ENCODE measurements around the gene CCNE1. TPM values are rescaled to one million over a fixed set of nuclear protein-coding genes. Genes with fewer than 3 reads are reported as not detected.
A peak's percentile ranks its signal among the peaks of the same experiment; 100 is the strongest.

Gene CCNE1
- total and polyA plus RNA-seq, 2 of the 13 experiments (the other 11 are each of a cell fraction or from before 2014, with no cell fraction given), result 16.0 to 50.6 TPM

- TF ChIP-seq EEA1 (CRISPR knock-in tag; IDR thresholded peaks at IDR 0.05; ENCODE audit: borderline replicate concordance) (no peak), ZBTB49 (CRISPR knock-in tag; IDR thresholded peaks at IDR 0.05; ENCODE audit: borderline replicate concordance) (no peak), FOXO1 (CRISPR knock-in tag; IDR thresholded peaks at IDR 0.05) (no peak), ZFP1 (CRISPR knock-in tag; IDR thresholded peaks at IDR 0.05) (no peak), RBFOX2 (IDR thresholded peaks at IDR 0.05; ENCODE audit: low read depth, low read length) (no peak), NR2F6 (IDR thresholded peaks at IDR 0.05) (peak; percentile 77), NR2F6 (CRISPR knock-in tag; IDR thresholded peaks at IDR 0.05) (no peak), PHF5A (CRISPR knock-in tag; IDR thresholded peaks at IDR 0.05; ENCODE audit: low read depth, unreplicated experiment) (no peak), FLYWCH1 (CRISPR knock-in tag; IDR thresholded peaks at IDR 0.05) (no peak), NR2F2 (IDR thresholded peaks at IDR 0.05; ENCODE audit: borderline replicate concordance, low read depth) (peak; percentile 72)
- TF ChIP-seq, protein P1, sequence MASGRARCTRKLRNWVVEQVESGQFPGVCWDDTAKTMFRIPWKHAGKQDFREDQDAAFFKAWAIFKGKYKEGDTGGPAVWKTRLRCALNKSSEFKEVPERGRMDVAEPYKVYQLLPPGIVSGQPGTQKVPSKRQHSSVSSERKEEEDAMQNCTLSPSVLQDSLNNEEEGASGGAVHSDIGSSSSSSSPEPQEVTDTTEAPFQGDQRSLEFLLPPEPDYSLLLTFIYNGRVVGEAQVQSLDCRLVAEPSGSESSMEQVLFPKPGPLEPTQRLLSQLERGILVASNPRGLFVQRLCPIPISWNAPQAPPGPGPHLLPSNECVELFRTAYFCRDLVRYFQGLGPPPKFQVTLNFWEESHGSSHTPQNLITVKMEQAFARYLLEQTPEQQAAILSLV (CRISPR knock-in tag; IDR thresholded peaks at IDR 0.05; ENCODE audit: borderline replicate concordance), result no peak
- TF ChIP-seq, protein P2, sequence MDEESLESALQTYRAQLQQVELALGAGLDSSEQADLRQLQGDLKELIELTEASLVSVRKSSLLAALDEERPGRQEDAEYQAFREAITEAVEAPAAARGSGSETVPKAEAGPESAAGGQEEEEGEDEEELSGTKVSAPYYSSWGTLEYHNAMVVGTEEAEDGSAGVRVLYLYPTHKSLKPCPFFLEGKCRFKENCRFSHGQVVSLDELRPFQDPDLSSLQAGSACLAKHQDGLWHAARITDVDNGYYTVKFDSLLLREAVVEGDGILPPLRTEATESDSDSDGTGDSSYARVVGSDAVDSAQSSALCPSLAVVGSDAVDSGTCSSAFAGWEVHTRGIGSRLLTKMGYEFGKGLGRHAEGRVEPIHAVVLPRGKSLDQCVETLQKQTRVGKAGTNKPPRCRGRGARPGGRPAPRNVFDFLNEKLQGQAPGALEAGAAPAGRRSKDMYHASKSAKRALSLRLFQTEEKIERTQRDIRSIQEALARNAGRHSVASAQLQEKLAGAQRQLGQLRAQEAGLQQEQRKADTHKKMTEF (CRISPR knock-in tag; IDR thresholded peaks at IDR 0.05), result no peak
- TF ChIP-seq, protein P3, sequence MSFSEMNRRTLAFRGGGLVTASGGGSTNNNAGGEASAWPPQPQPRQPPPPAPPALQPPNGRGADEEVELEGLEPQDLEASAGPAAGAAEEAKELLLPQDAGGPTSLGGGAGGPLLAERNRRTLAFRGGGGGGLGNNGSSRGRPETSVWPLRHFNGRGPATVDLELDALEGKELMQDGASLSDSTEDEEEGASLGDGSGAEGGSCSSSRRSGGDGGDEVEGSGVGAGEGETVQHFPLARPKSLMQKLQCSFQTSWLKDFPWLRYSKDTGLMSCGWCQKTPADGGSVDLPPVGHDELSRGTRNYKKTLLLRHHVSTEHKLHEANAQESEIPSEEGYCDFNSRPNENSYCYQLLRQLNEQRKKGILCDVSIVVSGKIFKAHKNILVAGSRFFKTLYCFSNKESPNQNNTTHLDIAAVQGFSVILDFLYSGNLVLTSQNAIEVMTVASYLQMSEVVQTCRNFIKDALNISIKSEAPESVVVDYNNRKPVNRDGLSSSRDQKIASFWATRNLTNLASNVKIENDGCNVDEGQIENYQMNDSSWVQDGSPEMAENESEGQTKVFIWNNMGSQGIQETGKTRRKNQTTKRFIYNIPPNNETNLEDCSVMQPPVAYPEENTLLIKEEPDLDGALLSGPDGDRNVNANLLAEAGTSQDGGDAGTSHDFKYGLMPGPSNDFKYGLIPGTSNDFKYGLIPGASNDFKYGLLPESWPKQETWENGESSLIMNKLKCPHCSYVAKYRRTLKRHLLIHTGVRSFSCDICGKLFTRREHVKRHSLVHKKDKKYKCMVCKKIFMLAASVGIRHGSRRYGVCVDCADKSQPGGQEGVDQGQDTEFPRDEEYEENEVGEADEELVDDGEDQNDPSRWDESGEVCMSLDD (CRISPR knock-in tag; IDR thresholded peaks at IDR 0.05; ENCODE audit: borderline replicate concordance), result no peak
Observed at GRCh38 chr19:29871143-29871542, 59.4 kb downstream of the CCNE1 start (continued).
